Islet of Langerhans (tissue), 1 donor: ENCODE data around the gene MYH16.
"Not testable (repeated sequence)": the region's sequence is repeated elsewhere in the genome, so short reads cannot be mapped to it uniquely, and the experiment has no call there.

Source experiments
- FAIRE-seq: peaks from one replicate; lab custom pipeline; 2011; peaks lifted over from hg19 to GRCh38; lab: Jason Lieb, UNC

MYH16 gene

DNA sequence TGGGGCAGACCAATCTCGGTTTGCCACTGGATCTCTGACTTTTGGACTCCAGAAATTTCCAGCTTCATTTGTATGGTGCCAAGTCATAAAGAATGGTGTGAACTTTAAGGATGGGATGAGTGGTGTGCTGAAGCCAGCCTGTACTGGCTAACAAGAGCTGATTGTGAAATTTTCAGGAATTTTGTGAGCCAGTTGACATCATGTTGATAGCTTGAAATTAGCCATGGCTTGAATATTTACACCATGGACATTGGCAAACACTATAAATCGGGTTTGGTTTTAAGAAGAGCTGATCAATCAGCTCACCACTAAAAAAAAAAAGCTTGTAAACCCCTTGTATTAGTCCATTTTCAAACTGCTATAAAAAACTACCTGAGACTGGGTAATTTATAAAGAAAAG, 14.1 kb upstream of the MYH16 start:
- no peak for FAIRE-seq

- FAIRE-seq, result no peak
Observed at GRCh38 chr7:99260395-99260794, 12.2 kb upstream of the MYH16 start.

- FAIRE-seq, result no peak
Observed at GRCh38 chr7:99261646-99262045, 11.0 kb upstream of the MYH16 start.

DNA sequence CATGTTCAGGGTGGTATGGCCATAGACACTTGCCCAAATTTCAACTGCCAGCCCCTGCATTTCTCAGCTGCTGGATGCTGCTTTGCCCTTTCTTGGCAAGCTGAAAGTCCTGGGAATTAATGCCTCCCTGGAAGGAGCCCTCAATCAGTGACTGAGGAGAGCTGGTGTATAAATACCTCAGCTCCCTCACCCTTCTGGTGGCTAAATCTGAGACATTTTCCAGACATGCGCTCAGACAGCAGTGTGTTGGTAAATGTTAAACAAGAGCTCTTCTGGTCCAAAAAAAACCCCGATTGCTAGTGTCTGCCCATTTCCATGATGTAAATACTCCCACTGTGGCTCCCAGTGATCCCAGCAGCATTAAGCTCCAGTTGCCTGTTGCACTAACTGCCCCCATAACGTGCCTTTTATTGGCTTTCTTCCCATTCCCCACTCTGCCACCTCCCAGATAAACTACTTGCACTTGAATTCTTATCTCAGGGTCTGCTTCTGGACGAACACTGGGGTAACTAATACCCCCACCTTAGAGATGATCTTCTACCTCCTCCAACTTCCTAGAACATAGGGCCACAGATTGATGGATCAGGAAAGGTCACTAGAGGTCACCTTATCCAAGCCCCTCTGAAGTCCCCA, 6.7 kb upstream of the MYH16 start:
- no peak for FAIRE-seq

DNA sequence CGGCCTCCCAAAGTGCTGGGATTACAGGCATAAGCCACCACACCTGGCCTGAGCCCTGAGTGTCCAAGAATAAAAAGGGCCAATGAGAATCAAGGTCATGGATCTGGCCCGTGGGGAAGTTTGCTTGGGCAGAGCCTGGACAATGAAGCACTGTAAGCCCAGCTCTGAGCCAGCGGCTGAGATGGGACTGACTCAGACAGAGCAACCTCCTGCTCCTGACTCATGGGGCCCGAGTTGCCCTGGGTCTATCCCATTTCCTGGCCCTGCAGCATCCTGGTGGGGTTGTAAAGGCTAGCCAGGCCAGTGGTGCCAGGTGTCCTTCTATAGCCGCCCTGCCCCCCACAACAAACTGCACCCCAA, 5.2 kb upstream of the MYH16 start:
- FAIRE-seq, result no peak

DNA sequence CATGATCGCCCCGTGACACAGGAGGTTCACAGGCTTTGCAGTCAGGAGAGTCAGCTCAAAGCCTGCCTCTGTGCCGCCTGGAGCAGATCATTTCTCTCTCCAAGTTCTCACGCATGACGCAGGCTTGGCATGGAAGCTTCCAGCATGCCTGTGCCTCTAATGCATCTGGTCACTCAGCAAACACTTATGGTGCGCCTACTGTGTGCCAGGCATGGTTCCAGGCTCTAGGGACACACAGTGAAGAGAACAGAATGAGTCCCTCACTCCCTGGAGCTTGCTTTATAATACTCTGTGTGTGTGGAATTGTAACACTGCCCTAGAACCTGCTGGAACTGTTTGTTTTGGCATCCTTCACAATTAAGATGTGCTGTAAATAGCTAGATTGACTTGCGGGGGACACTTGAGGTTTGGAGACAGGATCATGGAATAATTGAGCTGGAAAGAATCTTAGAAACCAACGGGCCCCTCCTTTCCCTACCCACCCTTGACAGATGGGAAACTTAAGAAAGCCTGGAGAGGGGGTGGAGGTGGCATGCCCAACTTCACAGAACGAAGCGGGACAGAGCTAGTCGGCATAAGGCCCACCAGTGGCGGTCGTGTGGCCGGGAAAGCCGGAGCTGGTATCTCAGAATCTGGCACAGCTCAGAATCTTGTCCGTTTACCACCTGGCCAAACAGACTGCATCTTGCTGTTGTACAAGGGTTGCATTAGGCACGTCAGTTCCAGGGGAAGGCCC, 4.6 kb upstream of the MYH16 start:
- FAIRE-seq, result no peak

DNA sequence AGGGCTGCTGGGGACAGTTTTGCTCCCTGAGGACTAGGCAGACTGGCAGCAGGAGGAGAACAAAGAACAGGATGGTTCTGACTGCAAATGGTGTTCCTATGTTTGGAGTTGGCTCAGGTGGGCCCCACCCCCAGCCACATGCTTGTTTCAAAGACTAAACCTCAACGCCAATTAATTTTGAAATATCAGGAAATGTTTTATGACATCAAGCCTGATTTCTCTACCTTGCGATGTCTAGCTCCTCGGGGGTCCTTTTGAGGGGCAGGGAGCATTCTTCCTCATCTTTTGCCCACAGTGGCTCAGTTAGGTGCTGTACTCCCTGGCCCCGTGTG, 4.1 kb upstream of the MYH16 start:
- FAIRE-seq, result no peak

DNA sequence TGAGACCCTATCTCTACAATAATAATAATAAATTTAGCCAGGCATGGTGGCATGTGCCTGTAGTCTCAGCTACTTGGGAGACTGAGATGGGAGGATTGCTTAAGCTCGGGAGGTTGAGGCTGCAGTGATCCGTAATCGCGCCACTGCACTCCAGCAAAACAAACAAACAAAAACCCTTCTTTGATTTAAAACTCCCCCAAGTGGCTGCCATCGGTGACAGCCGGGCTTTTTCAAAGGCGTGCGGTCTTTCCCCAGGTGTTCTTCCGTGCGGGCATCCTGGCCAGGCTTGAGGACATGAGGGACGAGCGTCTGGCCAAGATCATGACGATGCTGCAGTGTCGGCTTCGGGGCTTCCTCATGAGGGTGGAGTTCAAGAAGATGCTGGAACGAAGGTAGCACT, 1.9 kb upstream of the MYH16 start:
- FAIRE-seq, result no peak

GRCh38 chr7:99273561-99273960, 922 bp downstream of the MYH16 start:
- not testable (repeated sequence) for FAIRE-seq

DNA sequence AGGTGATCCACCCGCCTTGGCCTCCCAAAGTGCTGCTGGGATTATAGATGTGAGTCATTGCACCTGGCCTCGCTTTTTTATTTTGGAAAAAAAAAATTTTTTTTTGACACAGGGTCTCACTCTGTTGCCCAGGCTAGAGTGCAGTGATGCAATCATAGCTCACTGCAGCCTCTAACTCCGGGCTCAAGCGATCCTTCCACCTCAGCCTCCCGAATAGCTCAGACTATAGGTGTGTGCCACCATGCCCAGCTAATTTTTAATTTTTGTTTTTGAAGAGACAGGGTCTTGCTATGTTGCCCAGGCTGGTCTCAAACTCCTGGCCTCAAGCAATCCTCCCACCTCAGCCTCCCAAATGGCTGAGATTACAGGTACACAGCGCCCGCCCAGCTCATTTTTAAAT, 2.3 kb downstream of the MYH16 start:
- not testable (repeated sequence) for FAIRE-seq

DNA sequence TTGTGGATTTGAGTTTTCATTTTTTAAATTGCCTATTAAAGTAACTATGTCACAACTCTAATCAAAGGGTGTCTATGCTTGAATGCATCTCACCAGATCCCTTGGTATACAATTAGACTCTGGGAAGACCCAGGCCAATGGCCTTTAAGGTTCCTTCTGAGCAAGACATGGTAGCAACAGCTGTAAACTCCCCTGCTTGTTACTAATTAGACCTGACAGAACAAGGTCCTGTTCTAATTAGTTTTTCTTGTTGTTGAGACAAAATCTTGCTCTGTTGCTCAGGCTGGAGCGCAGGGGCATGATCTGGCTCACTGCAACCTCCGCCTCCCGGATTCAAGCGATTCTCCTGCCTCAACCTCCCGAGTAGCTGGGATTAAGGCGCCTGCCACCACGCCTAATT, 2.9 kb downstream of the MYH16 start:
- FAIRE-seq, result no peak

DNA sequence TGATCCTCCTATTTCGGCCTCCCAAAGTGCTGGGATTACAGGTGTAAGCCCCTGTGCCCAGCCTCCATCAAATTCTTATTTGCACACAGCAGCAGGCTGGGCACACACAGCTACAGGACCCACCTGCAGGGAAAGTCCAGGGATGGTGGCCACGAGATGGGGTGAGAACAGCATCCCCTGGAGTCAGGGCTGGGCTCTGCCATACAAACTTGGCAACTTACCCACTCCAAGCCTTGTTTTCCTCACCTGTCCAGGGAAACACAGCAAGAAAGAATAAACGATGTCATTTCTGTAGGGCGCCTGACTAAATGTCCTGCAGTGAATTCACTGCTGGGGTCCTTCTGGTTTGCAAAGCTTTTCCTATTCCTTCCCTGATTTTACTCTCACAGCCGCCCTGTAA, 5.5 kb downstream of the MYH16 start:
- no peak for FAIRE-seq

GRCh38 chr7:99284165-99284564, 11.5 kb downstream of the MYH16 start:
- not testable (repeated sequence) for FAIRE-seq

- FAIRE-seq, result no peak
Observed at GRCh38 chr7:99287779-99288534, 15.3 kb downstream of the MYH16 start.

- no peak for FAIRE-seq
Observed at GRCh38 chr7:99289185-99289584, 16.5 kb downstream of the MYH16 start.

- FAIRE-seq, result not testable (repeated sequence)
Observed at GRCh38 chr7:99290148-99290547, 17.5 kb downstream of the MYH16 start.

GRCh38 chr7:99290980-99291607, 18.5 kb downstream of the MYH16 start:
- FAIRE-seq, result no peak

DNA sequence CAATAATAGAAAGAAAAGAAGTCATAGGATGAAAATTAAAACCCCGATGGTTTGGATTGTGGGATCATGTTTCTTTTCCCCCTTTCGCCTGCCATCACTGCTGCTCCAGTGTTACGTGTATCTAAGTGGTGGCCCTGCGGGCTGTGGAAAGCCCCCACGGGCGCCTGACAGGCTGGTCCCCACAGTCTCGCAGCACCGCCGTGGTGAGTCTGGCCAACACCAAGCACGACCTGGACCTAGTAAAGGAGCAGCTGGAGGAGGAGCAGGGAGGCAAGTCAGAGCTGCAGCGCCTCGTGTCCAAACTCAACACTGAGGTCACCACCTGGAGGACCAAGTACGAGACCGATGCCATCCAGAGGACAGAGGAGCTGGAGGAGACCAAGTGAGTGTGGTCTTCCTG, 19.5 kb downstream of the MYH16 start:
- FAIRE-seq, result no peak

DNA sequence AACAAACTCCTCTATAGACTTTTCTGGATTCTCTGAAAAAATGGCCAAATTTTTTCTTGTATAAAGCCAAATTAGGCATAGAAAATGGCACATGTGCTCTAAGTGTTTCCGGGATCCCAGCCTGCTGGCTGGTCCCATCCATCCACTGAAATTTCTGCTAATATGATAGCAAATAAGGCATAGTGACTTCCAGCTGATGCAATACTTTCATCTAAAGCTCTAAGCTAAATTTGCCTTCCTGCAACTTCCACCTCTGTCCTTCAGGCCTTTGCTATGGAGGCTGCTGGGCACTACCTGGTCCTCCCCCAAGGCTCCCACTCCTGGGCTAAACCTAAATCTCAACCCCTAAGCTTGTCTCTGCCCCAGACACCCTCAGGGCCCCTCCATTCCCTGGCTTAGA, 20.5 kb downstream of the MYH16 start:
- no peak for FAIRE-seq

DNA sequence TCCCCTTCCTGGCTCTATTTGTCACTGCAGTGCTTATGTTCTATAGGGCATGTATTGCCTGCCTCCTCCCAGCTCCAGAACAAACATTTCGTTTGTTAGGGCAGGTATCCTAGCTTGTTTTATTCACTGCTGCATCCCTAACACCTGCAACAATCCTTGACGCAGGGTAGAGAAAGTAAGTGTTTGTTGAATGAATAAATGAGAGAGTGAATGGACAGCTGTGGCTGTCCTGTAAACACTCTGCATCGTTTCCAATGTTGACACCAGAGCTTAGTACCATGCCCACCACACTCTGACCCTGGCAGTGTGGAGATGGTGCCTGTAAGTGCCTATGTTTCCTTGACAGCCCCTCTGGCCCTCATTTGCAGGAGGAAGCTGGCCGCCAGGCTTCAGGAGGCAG, 21.0 kb downstream of the MYH16 start:
- no peak for FAIRE-seq

DNA sequence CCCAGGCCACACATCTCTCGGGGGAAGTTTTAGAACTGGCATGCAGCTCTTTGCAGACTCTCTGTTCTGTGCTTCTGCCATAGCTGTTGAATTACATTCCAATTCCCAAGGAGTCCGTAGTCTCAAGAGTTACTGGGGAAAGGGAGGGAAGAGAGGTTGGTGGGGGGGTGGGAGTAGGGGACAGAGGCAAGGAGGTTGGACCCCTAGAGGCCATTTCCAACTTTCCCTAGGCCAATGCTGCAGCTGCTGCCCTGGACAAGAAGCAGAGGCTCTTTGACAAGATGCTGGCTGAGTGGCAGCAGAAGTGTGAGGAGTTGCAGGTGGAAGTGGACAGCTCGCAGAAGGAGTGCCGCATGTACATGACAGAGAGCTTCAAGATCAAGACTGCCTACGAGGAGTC, 23.8 kb downstream of the MYH16 start:
- no peak for FAIRE-seq

GRCh38 chr7:99301496-99301895, 28.9 kb downstream of the MYH16 start:
- FAIRE-seq, result no peak
